RWPE2 (cell line): ENCODE measurements around the gene TCTA.

Experiments used
- ATAC-seq: fragments of 200-7000 bp; cut with Tn5 transposase; 3 replicates; pipeline ENCODE4 v1.9.1; 2021; ENCODE audit warnings: low read depth
- DNase-seq: peaks from one replicate; pipeline ENCODE4 v3.0.0-alpha.2; 2020; ENCODE audit warnings: low spot score
- H3K27ac ChIP-seq: fragments of 450-650 bp; 2 replicates; pipeline ENCODE4 v1.5.1; 2017; ENCODE audit warnings: mild to moderate bottlenecking; ENCODE audit not compliant: poor library complexity, severe bottlenecking
- H3K27me3 ChIP-seq: fragments of 250-450 bp; sonication (Bioruptor Pico); 2 replicates; pipeline ENCODE4 v1.5.1; 2021; ENCODE audit warnings: mild to moderate bottlenecking, moderate library complexity; ENCODE audit not compliant: insufficient read depth, poor library complexity, severe bottlenecking
- H3K36me3 ChIP-seq: fragments of 250-450 bp; sonication (Bioruptor Pico); 2 replicates; pipeline ENCODE4 v1.5.1; 2020; ENCODE audit warnings: low read depth, mild to moderate bottlenecking, moderate library complexity
- H3K4me1 ChIP-seq: fragments of 250-450 bp; sonication (Bioruptor Pico); 2 replicates; pipeline ENCODE4 v1.5.1; 2021; ENCODE audit warnings: mild to moderate bottlenecking, moderate library complexity; ENCODE audit not compliant: insufficient read depth, poor library complexity, severe bottlenecking
- H3K4me3 ChIP-seq: fragments of 250-450 bp; sonication (Bioruptor Pico); 2 replicates; pipeline ENCODE4 v1.5.1; 2021; ENCODE audit warnings: mild to moderate bottlenecking, moderate library complexity; ENCODE audit not compliant: severe bottlenecking
- H3K9me3 ChIP-seq: fragments of 250-450 bp; sonication (Bioruptor Pico); 2 replicates; pipeline ENCODE4 v1.5.1; 2021; ENCODE audit warnings: mild to moderate bottlenecking, moderate library complexity; ENCODE audit not compliant: severe bottlenecking
- TF ChIP-seq, protein P1 (sequence below): fragments of 450-650 bp; IDR thresholded peaks from one replicate; pipeline ENCODE4 v1.5.1; 2017; ENCODE audit warnings: mild to moderate bottlenecking, moderate library complexity; ENCODE audit not compliant: poor library complexity, severe bottlenecking

Gene TCTA

DNA sequence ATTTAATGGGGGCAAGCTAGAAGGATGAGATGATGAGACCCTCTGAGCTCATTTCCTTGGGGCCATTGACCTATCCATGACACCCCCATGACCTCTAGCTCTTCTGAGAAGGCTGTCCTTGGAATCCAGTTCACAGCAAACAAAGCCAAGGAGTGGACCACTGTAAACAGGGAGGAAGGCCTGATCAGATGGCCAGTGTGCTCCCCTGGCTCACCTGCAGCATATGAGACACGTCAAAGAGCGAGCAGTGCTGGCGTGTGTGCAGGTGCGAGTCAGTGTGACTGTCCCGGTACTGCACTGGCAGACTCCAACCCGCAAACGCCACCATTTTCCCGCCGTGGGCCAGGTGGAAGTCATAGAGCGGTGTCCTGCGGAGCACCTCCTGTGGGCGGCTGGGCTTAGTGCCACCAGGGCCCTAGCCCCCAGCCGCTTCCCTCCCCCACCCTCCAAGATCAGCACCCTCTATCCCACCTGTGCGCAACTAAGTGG lies 9.7 kb downstream of the TCTA start:
- H3K4me1 ChIP-seq = peaks cover 4% of the 10 kb centered on the region
- H3K9me3 ChIP-seq = no peaks in the 10 kb centered on the region
- DNase-seq (no peak), ATAC-seq (no peak)
- H3K27me3 ChIP-seq = no peaks in the 10 kb centered on the region
- TF ChIP-seq, protein P1, sequence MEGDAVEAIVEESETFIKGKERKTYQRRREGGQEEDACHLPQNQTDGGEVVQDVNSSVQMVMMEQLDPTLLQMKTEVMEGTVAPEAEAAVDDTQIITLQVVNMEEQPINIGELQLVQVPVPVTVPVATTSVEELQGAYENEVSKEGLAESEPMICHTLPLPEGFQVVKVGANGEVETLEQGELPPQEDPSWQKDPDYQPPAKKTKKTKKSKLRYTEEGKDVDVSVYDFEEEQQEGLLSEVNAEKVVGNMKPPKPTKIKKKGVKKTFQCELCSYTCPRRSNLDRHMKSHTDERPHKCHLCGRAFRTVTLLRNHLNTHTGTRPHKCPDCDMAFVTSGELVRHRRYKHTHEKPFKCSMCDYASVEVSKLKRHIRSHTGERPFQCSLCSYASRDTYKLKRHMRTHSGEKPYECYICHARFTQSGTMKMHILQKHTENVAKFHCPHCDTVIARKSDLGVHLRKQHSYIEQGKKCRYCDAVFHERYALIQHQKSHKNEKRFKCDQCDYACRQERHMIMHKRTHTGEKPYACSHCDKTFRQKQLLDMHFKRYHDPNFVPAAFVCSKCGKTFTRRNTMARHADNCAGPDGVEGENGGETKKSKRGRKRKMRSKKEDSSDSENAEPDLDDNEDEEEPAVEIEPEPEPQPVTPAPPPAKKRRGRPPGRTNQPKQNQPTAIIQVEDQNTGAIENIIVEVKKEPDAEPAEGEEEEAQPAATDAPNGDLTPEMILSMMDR = no peak
- H3K36me3 ChIP-seq = no peaks in the 10 kb centered on the region; the same call in 1 of the 2 replicates
- H3K27ac ChIP-seq = peak overlapping the region; percentile 63
- no peak overlapping the region for H3K4me3 ChIP-seq

DNA sequence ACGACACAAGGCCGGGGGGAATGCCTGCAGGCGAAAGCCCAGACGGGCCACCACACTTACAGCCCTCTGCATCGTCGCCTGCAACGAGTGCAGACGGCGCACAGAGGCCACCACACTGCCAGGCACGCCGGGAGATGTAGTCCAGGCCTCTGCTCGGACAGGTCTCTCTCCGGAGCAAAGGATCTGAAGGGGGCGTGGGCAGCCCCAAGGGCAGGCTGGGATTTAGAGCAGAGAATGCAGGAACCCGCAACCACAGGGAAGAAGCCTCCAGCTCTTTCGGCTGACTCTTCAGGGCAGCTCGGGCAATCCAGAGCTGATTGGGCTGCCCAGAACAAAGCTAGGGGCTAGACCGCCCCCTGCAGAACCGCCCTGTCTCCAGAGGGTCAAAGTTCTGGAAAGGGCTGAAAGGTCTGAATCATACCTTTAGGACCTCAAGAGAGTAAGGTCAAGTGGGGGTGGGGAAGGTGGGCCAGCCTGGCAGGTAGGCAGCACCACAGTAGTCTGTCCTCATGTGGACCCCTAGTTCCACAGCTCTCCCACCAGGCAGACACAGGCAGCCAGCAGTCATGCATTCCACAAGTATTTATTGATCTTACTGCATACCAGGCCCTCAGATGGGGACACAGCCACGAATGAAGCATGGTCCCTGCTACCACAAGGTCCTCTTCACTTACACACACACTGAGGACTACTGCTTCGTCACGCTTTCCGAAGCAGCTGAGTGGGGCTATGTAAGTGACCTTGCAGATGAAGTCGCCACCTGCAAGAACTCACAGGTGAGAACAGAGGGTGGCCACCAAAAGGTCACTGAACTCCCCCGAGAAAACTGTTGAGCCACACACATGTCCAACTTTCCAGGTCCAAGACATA lies 10.4 kb downstream of the TCTA start, which contains the start of gene AMT:
Gene AMT, minus strand, starts transcription at position 95 of the 870 bp plus-strand sequence. Its CDS starts 23 bp downstream, at position 72.
- DNase-seq (no peak), ATAC-seq (no peak)
- Histone ChIP-seq H3K36me3 (no peaks in the 10 kb centered on the region; the same call in 1 of the 2 replicates), H3K27me3 (no peaks in the 10 kb centered on the region), H3K27ac (peak within 1 kb of the TSS; percentile 63), H3K4me3 (no peak within 1 kb of the TSS), H3K9me3 (no peaks in the 10 kb centered on the region), H3K4me1 (peaks cover 4% of the 10 kb centered on the region)
- TF ChIP-seq, protein P1 = no peak

DNA sequence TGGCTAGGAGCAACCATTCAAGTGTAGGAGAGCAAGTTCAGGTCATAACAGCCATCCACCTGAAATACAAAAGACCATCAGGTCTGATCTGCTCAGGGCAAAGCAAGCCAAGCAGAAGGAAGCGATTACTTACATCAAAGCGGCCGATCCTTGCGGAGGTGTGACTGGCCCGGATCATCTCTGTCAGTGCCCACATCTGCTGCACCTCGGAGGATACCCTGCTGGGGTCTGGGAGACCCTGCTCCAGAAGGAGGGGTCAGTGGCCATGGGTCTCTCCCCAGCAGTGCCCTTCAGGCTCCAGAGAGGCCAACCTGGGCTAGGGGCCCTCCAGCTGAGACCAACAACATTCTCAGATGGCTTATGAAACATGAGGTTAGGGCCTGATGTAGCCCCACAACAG lies 12.6 kb downstream of the TCTA start:
- ATAC-seq (no peak), DNase-seq (no peak)
- Histone ChIP-seq H3K36me3 (no peaks in the 10 kb centered on the region; the same call in 1 of the 2 replicates), H3K27me3 (no peaks in the 10 kb centered on the region), H3K4me1 (peaks cover 4% of the 10 kb centered on the region), H3K9me3 (no peaks in the 10 kb centered on the region), H3K4me3 (no peak overlapping the region), H3K27ac (no peak overlapping the region)
- TF ChIP-seq, protein P1 = no peak

DNA sequence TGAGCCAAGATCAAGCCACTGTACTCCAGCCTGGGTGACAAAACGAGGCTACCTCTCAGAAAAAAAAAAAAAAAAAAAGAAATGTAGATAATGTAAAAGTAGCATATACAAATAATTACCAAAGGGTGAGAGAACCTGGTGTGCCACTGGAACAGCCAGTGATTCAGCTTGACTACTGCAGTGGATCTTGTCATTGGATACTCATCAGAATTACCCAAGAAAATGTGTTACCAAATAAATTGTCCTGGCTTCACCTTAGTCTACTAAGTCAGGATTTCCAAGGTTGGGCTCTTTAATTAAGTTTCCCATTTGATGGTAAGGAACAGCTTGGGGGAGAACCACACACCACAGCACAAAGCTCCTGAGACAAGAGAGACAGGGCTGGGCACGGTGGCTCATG lies 15.4 kb downstream of the TCTA start:
- no peaks in the 10 kb centered on the region for H3K4me1 ChIP-seq
- ATAC-seq = no peak
- no peak overlapping the region for H3K27ac ChIP-seq

More for the DNA sequence above, 15.4 kb downstream of the TCTA start:
- Histone ChIP-seq H3K4me3 (no peak overlapping the region), H3K27me3 (no peaks in the 10 kb centered on the region), H3K36me3 (no peaks in the 10 kb centered on the region; the same call in 1 of the 2 replicates), H3K9me3 (no peaks in the 10 kb centered on the region)
- TF ChIP-seq, protein P1 = no peak
- DNase-seq = no peak
